ENCODE measurements around the gene IRS1.

Gene IRS1

GRCh38 chr2:226720948-226721347 is 78.7 kb downstream of the IRS1 start:
- no peak for DNase-seq

GRCh38 chr2:226717719-226718118 is 81.9 kb downstream of the IRS1 start:
- no peak for DNase-seq

- no peak for DNase-seq
These were observed 83.5 kb downstream of the IRS1 start for GRCh38 chr2:226716126-226716525.

GRCh38 chr2:226715347-226715990 is 84.2 kb downstream of the IRS1 start:
- no peak for DNase-seq

- no peak for DNase-seq
These were observed 86.7 kb downstream of the IRS1 start for GRCh38 chr2:226712941-226713340.

GRCh38 chr2:226711606-226712296 is 87.9 kb downstream of the IRS1 start:
- no peak for DNase-seq

- no peak for DNase-seq
These were observed 92.1 kb downstream of the IRS1 start for GRCh38 chr2:226707499-226707898.

GRCh38 chr2:226705965-226706364 is 93.7 kb downstream of the IRS1 start:
- DNase-seq: no peak

GRCh38 chr2:226705133-226705886 is 94.3 kb downstream of the IRS1 start:
- no peak for DNase-seq

GRCh38 chr2:226703514-226703913 is 96.1 kb downstream of the IRS1 start:
- DNase-seq: peak; percentile 79

- no peak for DNase-seq
These were observed 97.2 kb downstream of the IRS1 start for GRCh38 chr2:226702376-226702775.

- DNase-seq: peak; percentile 33
These were observed 98.6 kb downstream of the IRS1 start for GRCh38 chr2:226701052-226701451.

- DNase-seq: no peak
These were observed 100.3 kb downstream of the IRS1 start for GRCh38 chr2:226699321-226699720.

- no peak for DNase-seq
These were observed 100.9 kb downstream of the IRS1 start for GRCh38 chr2:226698671-226699070.

GRCh38 chr2:226694586-226695284 is 104.9 kb downstream of the IRS1 start:
- no peak for DNase-seq

- no peak for DNase-seq
These were observed 105.5 kb downstream of the IRS1 start for GRCh38 chr2:226694149-226694548.

- DNase-seq: no peak
These were observed 106.1 kb downstream of the IRS1 start for GRCh38 chr2:226693521-226693920.

- no peak for DNase-seq
These were observed 107.0 kb downstream of the IRS1 start for GRCh38 chr2:226692521-226693126.

- no peak for DNase-seq
These were observed 108.4 kb downstream of the IRS1 start for GRCh38 chr2:226691255-226691654.

GRCh38 chr2:226690461-226691024 is 109.1 kb downstream of the IRS1 start:
- DNase-seq: no peak

GRCh38 chr2:226687641-226688253 is 111.9 kb downstream of the IRS1 start:
- DNase-seq: no peak

- DNase-seq: no peak
These were observed 115.1 kb downstream of the IRS1 start for GRCh38 chr2:226684563-226684959.
